OCI-LY1 (cell line): ENCODE measurements around the gene OGA.

Experiments used
- H2AFZ ChIP-seq: fragments of 200-600 bp; sonication (generic), shearing (Covaris generic); 2 replicates; pipeline ENCODE4 v1.6.0; 2014; ENCODE audit warnings: antibody characterized with exemption, mild to moderate bottlenecking, low read length
- H3F3A ChIP-seq: fragments of 200-600 bp; sonication (generic), shearing (Covaris generic); 2 replicates; pipeline ENCODE4 v1.6.0; 2014; ENCODE audit warnings: mild to moderate bottlenecking, antibody characterized with exemption, low read length, moderate library complexity; ENCODE audit not compliant: insufficient read depth
- H3K27ac ChIP-seq: fragments of 200-600 bp; sonication (generic); 2 replicates; pipeline ENCODE4 v1.5.1; 2014; ENCODE audit warnings: low read length, mixed run types, mild to moderate bottlenecking, low read depth; ENCODE audit not compliant: poor library complexity, severe bottlenecking
- H3K27me3 ChIP-seq: fragments of 200-600 bp; sonication (generic); 2 replicates; pipeline ENCODE4 v1.6.0; 2014; ENCODE audit warnings: antibody characterized with exemption, mild to moderate bottlenecking, low read length, moderate library complexity; ENCODE audit not compliant: insufficient read depth
- H3K36me3 ChIP-seq: fragments of 200-600 bp; sonication (generic); 2 replicates; pipeline ENCODE4 v1.6.1; 2014; ENCODE audit warnings: mild to moderate bottlenecking, antibody characterized with exemption, low read length, moderate library complexity, mixed read lengths; ENCODE audit not compliant: insufficient read depth
- H3K4me1 ChIP-seq: fragments of 200-600 bp; sonication (generic); 2 replicates; pipeline ENCODE4 v1.5.1; 2014; ENCODE audit warnings: mild to moderate bottlenecking, low read length, moderate library complexity; ENCODE audit not compliant: insufficient read depth, severe bottlenecking
- H3K4me2 ChIP-seq: fragments of 200-600 bp; sonication (generic), shearing (Covaris generic); 2 replicates; pipeline ENCODE4 v1.6.1; 2014; ENCODE audit warnings: low read length
- H3K4me3 ChIP-seq: fragments of 200-600 bp; sonication (generic); 2 replicates; pipeline ENCODE4 v1.5.1; 2014; ENCODE audit warnings: low read length, low read depth, mild to moderate bottlenecking, mixed read lengths; ENCODE audit not compliant: poor library complexity, severe bottlenecking
- H3K79me2 ChIP-seq: fragments of 200-600 bp; shearing (Covaris generic); 2 replicates; pipeline ENCODE4 v1.6.1; 2016; ENCODE audit warnings: mixed run types, low read length, mixed read lengths; ENCODE audit not compliant: insufficient read depth
- H3K9ac ChIP-seq: fragments of 200-600 bp; sonication (generic), shearing (Covaris generic); 2 replicates; pipeline ENCODE4 v1.6.1; 2014; ENCODE audit warnings: mild to moderate bottlenecking, low read length, mixed read lengths
- H3K9me2 ChIP-seq: fragments of 200-600 bp; sonication (generic), shearing (Covaris generic); 2 replicates; pipeline ENCODE4 v1.6.1; 2014; ENCODE audit warnings: low read depth, mild to moderate bottlenecking, low read length, mixed read lengths
- H3K9me3 ChIP-seq: fragments of 200-600 bp; shearing (Covaris generic); 2 replicates; pipeline ENCODE4 v1.6.1; 2014; ENCODE audit warnings: low read length, mixed read lengths
- H4K20me1 ChIP-seq: fragments of 200-600 bp; sonication (generic), shearing (Covaris generic); 2 replicates; pipeline ENCODE4 v1.6.0; 2016; ENCODE audit warnings: mild to moderate bottlenecking, low read length; ENCODE audit not compliant: insufficient read depth
- CTCF ChIP-seq: fragments of 200-600 bp; sonication (generic), shearing (Covaris generic); IDR thresholded peaks from 2 replicates; pipeline ENCODE4 v1.5.1; 2017; ENCODE audit warnings: mild to moderate bottlenecking, antibody characterized with exemption, low read length, moderate library complexity, mixed read lengths
- EZH2 ChIP-seq: fragments of 200-600 bp; sonication (generic), shearing (Covaris generic); IDR thresholded peaks from 2 replicates; pipeline ENCODE4 v1.8.0; 2017; ENCODE audit warnings: borderline replicate concordance, mixed run types, mild to moderate bottlenecking, antibody characterized with exemption, low read length, moderate library complexity, mixed read lengths

The OGA gene

GRCh38 chr10:101782811-101783735 is 35.2 kb downstream of the OGA start, which contains the start of gene NPM3:
NPM3 (minus strand) TSS chr10:101783446; CDS start chr10:101783390, 56 bp downstream.
- Histone ChIP-seq H3K27ac (peak within 1 kb of the TSS; percentile 59), H3F3A (no peaks in the 10 kb centered on the region), H3K9ac (peak within 1 kb of the TSS; percentile 83), H2AFZ (no peak within 1 kb of the TSS), H3K9me2 (no peaks in the 10 kb centered on the region), H3K79me2 (no peaks in the 10 kb centered on the region), H3K4me2 (peak within 1 kb of the TSS; percentile 85), H3K27me3 (no peaks in the 10 kb centered on the region), H3K4me1 (peaks cover 45% of the 10 kb centered on the region), H3K4me3 (peak within 1 kb of the TSS; percentile 82), H3K36me3 (peaks cover 14% of the 10 kb centered on the region), H3K9me3 (no peaks in the 10 kb centered on the region), H4K20me1 (no peaks in the 10 kb centered on the region)
- no peak for TF ChIP-seq EZH2
- no peak for TF ChIP-seq CTCF

GRCh38 chr10:101781984-101782810 is 36.0 kb downstream of the OGA start:
- no peaks in the 10 kb centered on the region for H3K9me3 ChIP-seq
- no peaks in the 10 kb centered on the region for H4K20me1 ChIP-seq
- H3K27ac ChIP-seq: peak overlapping the region; percentile 59
- no peaks in the 10 kb centered on the region for H3K27me3 ChIP-seq
- H3K4me1 ChIP-seq: peaks cover 45% of the 10 kb centered on the region
- no peaks in the 10 kb centered on the region for H3K79me2 ChIP-seq
- H3K4me3 ChIP-seq: peak overlapping the region; percentile 82
- TF ChIP-seq CTCF (no peak), EZH2 (no peak)
- no peaks in the 10 kb centered on the region for H3F3A ChIP-seq
- peaks cover 18% of the 10 kb centered on the region for H3K36me3 ChIP-seq
- peak overlapping the region; percentile 83 for H3K9ac ChIP-seq
- peak overlapping the region; percentile 85 for H3K4me2 ChIP-seq
- H2AFZ ChIP-seq: no peak overlapping the region
- H3K9me2 ChIP-seq: no peaks in the 10 kb centered on the region

- Histone ChIP-seq H3K9me3 (no peaks in the 10 kb centered on the region), H4K20me1 (no peaks in the 10 kb centered on the region), H3K4me3 (peak overlapping the region; percentile 82), H3K4me1 (peaks cover 45% of the 10 kb centered on the region), H2AFZ (no peak overlapping the region), H3F3A (no peaks in the 10 kb centered on the region), H3K9ac (peak overlapping the region; percentile 83; the same call in 1 of the 2 replicates), H3K36me3 (peaks cover 16% of the 10 kb centered on the region; the same call in 1 of the 2 replicates), H3K9me2 (no peaks in the 10 kb centered on the region), H3K79me2 (no peaks in the 10 kb centered on the region), H3K27me3 (no peaks in the 10 kb centered on the region), H3K4me2 (peak overlapping the region; percentile 85), H3K27ac (no peak overlapping the region)
- TF ChIP-seq CTCF (no peak), EZH2 (no peak)
Observed at GRCh38 chr10:101781655-101781983, 36.6 kb downstream of the OGA start.
